ENCODE measurements around the gene SLFN12.
"Not testable (repeated sequence)": the region's sequence is repeated elsewhere in the genome, so short reads cannot be mapped to it uniquely, and the experiment has no call there.

Gene SLFN12

DNA sequence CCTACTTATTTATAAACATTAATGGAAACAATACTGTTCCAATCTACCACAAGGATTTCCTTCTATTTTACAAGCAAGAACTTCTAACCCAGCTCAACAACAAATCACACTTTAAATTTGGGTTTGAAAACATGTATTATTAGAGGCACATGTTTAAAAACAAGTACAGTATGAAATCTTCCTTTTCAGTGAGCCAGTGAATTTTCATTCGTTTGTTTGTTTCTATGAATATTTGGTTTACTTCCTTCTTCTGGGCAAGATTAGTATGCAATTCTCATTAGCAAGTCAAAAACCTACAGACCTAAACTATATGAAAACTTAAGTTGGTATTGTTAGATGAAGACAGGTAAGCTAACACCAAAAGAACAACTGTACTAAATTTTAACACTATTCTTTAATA lies 25.7 kb downstream of the SLFN12 start:
- no peak for DNase-seq

DNA sequence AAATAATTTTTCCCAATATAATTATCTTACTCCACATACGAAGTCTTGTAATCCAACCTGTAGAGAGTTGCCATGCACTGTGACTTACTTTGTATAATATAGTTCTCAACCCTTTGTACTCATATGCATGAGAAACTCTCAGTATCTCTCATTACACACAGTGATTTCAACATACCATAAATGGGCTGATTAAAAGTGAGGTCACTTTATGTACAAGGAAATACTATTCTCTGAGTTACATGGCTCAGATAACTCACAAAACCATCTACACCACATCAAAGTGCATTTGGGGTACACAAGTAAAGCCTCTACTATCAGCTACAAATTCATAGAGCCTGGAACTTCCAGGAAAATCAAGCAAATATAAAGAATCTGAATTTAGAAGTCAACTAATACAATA lies 27.9 kb downstream of the SLFN12 start:
- DNase-seq = no peak

DNA sequence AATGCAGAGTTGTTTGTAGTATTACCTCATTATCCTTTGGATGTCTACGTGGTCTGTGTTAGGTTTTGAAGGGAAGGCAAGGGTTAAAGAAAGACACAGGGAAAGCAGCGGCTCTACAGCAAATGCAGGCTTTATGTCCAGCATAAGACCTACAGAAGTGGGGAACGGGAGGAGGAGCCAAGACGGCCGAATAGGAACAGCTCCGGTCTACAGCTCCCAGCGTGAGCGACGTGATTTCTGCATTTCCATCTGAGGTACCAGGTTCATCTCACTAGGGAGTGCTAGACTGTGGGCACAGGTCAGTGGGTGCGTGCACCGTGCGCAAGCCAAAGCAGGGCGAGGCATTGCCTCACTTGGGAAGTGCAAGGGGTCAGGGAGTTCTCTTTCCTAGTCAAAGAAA lies 38.5 kb downstream of the SLFN12 start:
- not testable (repeated sequence) for DNase-seq

DNA sequence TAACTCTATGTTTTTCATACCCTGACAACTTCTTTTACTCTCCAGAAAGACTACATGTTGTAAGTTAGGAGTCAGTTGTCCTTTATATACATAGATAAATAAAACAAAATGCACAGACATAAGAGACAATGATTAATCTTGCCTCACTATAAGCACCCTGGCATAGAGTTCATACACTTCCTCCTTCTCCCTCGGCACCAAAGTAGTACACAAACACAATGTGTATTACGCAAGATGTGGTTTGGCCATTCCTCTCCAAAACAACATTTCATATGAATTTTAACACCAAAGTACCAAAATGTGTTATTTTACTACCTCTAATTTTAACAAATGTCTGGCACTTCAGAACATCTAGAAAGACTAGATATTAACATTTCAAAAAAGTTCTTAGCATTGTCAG lies 41.6 kb downstream of the SLFN12 start:
- DNase-seq = peak; percentile 23

DNA sequence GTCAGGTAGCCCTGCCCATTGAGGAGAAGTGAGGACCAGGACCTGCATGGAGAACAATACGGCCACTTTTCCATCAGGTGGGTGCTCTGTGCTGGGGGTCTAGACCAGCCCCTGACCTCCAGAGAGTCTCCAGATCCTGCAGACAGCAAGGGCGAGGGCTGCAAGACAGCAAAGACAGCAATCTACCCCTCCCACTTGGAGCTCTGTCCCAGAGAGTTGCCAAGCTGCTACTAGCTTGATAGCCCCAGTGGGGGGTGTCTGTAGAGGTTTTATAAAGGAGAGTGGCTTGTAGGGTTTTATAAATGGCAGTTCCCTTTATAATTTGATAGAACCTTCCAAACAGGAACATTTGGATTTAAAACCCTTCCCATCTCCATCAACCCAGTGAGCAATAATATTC lies 42.1 kb downstream of the SLFN12 start:
- no peak for DNase-seq

DNA sequence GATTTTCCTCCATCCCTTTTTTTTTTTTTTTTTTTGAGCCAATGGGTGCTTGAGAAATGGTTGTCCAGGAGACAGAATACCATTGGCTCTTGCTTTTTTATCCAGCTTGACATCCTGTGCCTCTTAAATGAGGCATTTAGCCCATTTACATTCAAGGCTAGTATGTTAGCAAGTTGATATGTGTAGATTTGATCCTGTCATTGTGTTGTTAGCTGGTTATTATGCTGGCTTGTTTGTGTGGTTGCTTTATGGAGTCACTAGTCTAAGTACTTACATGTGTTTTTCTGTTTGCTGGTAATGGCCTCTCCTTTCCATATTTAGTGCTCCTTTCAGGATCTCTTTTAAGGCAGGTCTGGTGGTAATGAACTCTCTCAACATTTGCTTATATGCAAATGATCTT lies 44.8 kb downstream of the SLFN12 start:
- no peak for DNase-seq

DNA sequence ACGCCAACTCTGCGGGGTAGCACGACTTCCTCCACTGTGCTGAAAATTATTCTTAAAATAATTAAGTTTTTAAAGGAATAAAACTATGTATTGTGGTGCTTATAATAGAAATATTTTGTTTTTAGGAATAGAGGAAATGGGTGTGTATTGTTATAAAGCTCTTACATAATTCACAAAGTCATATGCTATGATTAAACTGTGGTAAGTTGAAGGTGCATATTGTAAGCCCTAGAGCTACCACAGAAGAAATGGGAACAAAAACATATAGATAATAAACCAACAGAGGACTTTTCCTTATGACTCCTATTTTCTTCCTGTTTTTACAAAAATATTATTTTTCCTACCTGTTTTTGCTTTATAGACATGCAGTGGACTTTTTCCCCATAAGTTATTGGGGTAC lies 54.6 kb downstream of the SLFN12 start:
- DNase-seq = no peak

DNA sequence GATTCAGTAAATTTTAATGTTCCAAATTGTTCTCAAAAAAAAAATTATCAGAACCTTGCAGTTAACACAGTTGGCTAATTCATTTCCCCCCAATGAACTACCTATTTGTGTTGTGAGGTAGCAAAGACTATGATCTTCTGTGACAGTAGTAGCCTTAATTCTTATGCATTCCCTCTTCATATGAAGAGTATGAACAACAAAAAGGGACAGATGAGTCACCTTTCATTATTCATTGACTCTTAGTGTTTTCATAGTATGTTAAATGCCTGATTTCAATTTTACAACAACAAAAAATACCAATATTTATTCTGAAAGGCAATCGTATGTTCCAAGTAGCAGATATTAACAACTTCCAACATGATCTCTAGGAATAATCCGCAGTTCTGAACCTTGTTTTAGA lies 55.2 kb downstream of the SLFN12 start:
- DNase-seq = no peak

DNA sequence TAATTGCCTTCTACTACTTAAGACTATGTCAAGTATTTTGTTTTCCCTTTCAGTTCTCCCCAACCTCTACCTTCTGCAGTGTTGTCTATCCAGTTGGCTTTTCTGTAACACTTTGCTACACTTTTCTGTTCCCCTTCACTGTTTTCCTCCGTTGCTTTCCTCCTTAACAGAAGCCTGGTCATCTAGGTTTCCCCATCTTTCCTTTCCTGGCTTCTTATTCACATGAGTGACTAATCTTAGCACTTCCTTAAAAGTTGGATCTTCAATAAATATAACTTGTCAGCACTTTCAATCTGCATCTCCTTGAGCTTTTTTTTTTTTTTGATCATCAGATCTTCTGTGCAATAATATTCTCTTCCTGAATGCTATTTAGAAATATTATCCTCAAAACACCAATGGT lies 56.1 kb downstream of the SLFN12 start:
- DNase-seq = no peak

DNA sequence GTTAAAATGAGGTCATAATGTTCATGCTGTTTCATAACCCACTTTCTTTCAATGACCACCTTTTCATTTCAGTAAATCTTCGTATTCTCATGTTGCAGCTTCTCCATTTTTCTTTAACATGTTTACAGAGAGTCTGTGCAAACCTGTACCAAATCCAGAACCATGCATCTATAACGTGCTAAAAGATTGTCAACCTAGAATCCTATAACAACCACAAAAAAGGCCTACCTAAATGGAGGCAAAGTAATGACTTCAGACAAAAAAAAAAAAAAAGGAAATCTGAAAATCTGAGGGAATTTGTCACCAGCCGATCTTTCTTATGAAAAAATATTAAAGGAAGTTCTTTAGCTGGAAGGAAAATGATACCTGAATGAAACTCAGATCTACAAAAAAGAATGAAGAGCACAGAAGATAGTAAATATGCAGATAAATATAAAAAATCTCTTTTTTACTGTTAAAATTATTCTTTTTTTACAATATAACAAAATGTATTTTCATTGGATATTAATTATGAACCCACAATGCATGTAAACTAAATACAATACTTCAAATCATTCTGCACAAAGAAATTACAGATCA lies 57.4 kb downstream of the SLFN12 start:
- DNase-seq = no peak

DNA sequence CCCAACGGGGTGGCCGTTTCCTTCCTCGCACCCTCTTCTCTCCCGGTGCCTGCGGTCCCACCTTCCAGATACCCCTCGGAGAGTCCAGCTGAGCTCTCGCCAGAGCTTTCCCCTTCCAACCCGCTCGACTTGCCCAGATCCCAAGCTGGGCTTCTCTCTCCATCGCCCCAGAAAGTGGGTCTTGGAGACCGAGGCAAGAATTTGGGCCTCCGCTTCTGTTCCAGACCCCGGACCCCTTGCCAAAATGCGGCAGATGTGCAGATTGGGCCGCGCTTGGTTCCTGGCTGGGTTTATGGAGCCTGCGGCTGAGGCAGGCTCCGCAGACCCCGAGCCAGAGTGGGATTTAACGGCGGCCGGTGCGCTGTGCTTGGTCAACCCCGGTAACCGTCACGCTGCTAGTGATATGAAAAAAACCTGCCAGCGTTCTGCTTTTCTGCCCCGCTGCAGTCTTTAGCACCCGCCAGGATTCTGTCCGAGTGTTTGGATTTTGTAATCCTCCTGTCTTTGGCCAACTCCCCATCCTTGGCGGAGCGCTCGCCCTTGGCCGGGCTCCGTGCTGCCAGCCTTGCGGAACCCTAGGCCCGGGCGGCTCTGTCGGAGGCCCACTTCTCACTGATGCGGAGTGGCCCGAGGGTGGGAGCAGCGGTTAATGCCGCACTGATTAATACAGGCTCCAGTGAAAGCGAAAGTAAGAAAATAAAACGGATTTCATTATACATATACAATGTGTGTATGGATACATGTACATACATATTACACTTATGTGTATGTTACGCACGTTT lies 58.1 kb downstream of the SLFN12 start:
- no peak for DNase-seq

DNA sequence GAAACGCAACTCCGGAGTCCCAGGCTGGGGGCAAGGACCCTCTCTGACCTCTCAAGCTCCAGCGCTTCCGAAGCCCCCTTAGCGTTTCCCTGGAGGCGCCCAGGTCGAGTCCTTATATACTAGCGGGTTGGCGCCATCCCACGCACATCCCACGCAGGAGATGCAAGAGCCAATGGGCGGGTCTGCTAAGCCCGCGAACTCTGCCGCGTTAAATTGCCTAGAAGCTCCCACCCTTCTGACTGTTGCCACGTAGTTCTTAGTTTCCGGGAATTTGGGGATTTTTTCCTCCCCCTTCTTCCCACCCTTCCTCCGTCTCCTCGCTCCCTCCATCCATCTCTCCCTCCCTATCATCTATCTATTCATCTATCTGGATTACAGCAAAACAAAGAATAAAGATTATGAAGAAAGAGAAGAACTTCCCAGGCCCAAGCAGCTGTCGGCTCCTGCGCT lies 58.7 kb downstream of the SLFN12 start, which contains the start of gene SLFN11:
Gene SLFN11, minus strand, starts transcription at position 88 of the 450 bp plus-strand sequence. CDS start 9,814 bp downstream, outside the sequence.
- DNase-seq = peak; percentile 16

DNA sequence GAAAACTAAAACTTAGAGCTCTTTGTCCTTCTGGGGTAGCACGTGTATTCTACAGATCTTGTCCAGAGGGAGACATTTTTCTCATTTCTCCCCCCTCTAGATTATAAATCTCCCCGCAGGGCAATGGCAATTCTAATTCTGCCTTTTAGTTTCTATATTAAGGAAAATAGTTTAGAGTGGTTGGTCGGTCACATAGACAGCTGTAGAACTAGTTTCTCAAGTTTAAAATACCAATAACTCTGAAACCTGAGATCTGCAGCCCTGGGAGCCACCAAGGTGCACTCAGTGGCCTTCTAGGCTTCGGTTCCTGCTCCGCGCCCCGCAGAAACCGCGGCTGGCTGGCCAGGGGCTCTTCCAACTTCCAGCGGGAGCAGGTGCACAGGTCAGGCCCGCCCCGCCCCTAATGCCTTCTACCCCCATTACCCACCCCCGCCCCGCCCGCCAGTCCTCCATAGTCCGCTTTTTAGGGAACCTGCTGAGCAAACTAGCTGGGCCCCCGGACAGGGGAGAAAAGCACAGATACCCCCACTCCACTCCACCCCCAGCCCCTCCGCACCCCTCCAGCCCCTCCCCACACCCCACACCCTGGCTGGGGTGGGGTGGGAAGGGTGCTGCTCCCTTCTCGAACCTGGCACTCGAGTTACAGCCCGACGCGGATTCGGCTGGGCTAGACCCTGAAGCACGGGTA lies 59.3 kb downstream of the SLFN12 start:
- DNase-seq = no peak

DNA sequence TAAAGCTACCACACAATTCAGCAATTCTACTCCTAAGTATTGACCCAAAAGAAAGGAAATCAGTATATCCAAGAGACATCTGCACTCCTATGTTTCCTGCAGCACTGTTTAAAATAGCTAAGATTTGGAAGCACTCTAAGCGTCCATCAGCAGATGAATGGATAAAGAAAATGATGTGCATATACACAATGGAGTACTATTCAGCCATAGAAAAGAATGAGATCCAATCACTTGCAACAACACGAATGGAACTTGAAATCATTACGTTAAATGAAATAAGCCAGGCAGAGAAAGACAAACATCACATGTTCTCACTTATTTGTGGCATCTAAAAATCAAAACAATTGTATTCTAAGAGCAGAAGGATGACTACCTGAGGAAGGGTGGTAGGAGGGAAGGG lies 60.4 kb downstream of the SLFN12 start:
- DNase-seq = no peak

DNA sequence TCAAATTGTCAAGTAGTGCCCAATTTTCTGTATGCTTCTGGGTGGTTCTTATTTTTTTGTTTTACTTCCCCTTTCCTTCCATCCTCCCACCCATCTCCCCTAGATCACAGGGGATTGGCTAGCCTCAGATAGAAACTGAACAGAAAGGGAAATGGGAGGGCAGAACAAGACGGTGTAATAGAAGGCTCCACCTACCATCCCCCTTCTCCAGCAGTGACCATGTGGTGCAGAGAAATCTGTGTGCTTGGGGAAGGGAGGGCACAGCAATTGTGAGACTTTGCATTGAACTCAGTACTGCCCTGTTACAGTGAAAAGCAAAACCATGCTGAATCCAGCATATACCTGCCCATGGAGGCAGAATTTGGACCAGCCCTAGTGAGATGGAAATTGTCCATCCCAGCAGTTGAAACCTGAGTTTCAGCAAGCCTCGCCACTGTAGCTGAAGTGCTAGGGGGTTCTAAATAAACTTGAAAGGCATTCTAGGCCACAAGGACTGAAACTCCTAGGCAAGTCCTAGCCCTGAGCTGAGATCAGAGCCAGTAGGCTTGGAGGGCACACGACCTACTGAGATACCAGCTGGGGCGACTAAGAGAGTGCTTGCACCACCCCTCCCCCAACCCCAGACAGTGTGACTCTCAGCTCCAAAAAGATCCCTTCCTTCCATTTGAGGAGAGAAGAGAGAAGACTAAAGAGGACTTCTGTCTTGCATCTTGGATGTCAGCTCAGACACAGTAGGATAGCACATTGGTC lies 64.0 kb downstream of the SLFN12 start:
- peak; percentile 89 for DNase-seq

DNA sequence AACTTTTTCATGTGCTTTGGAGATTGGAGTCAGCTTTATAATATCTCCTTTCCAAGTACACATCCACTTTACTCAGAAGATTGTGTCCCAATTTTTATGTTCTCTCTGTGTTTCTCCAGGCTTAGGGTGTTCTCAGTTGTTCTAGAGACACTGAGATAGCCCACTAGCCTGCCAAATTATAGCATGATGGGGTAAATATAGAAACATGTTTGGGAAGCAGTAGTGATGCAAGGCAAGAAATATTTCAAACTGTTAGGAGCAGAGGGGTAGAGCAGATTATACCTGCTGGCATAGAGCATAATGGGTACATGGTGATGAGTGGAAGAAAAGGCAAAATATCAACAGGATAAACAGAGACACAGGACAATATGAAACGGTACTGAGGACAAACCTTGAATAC lies 71.3 kb downstream of the SLFN12 start:
- DNase-seq = no peak
